ENCODE data around the gene SRSF4. TPM values are rescaled to one million over a fixed set of nuclear protein-coding genes. Genes with fewer than 3 reads are reported as not detected.

The SRSF4 gene
- total and polyA plus RNA-seq, 2 experiments from 2014 or later = 45.0 to 60.8 TPM

GRCh38 chr1:29145739-29146437 lies 35.8 kb downstream of the SRSF4 start:
- Histone ChIP-seq H3K4me1 (ENCODE audit: insufficient read depth) (peaks cover 26% of the 10 kb centered on the region), H3K9ac (peak overlapping the region; percentile 66), H3F3A (ENCODE audit: insufficient read depth) (peaks cover 48% of the 10 kb centered on the region), H3K4me3 (peak overlapping the region; percentile 11; the same call in 1 of the 2 replicates), H3K27ac (peak overlapping the region; percentile 94), H3K27me3 (replicated peaks; ENCODE audit: insufficient read depth) (no peaks in the 10 kb centered on the region), H3K9me3 (ENCODE audit: low read depth) (no peaks in the 10 kb centered on the region), H3K4me2 (ENCODE audit: unreplicated experiment) (peak overlapping the region; percentile 44), H4K20me1 (ENCODE audit: insufficient read depth) (0 out of 2 replicates have a peak, but pooled peaks cover 1% of the 10 kb centered on the region), H3K9me2 (ENCODE audit: insufficient read depth) (no peaks in the 10 kb centered on the region), H2AFZ (no peak overlapping the region), H3K36me3 (ENCODE audit: low read depth) (peaks cover 31% of the 10 kb centered on the region), H3K79me2 (ENCODE audit: insufficient read depth) (peaks cover 29% of the 10 kb centered on the region)
- WGBS, 2 experiments (ENCODE audit: low coverage in 1 of 2, low lambda C conversion rate in 2 of 2, missing lambda C conversion rate in 2 of 2) = 19 to 20% methylated on average over 8 of the region's 8 CpGs
- in situ Hi-C loops (cut with MboI) = no loop called here
- peak; percentile 95 for DNase-seq
- no peak for TF ChIP-seq EZH2 (IDR thresholded peaks at IDR 0.05; ENCODE audit: insufficient read depth, poor library complexity, severe bottlenecking)
- no peak for TF ChIP-seq EZH2phosphoT487 (IDR thresholded peaks at IDR 0.05; ENCODE audit: insufficient read depth, low read depth)

GRCh38 chr1:29144178-29144577 lies 37.5 kb downstream of the SRSF4 start:
- H3K79me2 ChIP-seq (ENCODE audit: insufficient read depth) = peaks cover 17% of the 10 kb centered on the region; the same call in 1 of the 2 replicates
- WGBS, 2 experiments (ENCODE audit: low coverage in 1 of 2, low lambda C conversion rate in 2 of 2, missing lambda C conversion rate in 2 of 2) = 98 to 100% methylated on average over 2 of the region's 2 CpGs
- no peak overlapping the region for H3K4me3 ChIP-seq
- H3K4me2 ChIP-seq (ENCODE audit: unreplicated experiment) = no peak overlapping the region
- no peak for DNase-seq
- H2AFZ ChIP-seq = no peak overlapping the region
- H3K4me1 ChIP-seq (ENCODE audit: insufficient read depth) = peaks cover 26% of the 10 kb centered on the region
- H3K9ac ChIP-seq = no peak overlapping the region
- no peak overlapping the region for H3K27ac ChIP-seq
- TF ChIP-seq EZH2 (IDR thresholded peaks at IDR 0.05; ENCODE audit: insufficient read depth, poor library complexity, severe bottlenecking) = no peak
- TF ChIP-seq EZH2phosphoT487 (IDR thresholded peaks at IDR 0.05; ENCODE audit: insufficient read depth, low read depth) = no peak
- peaks cover 25% of the 10 kb centered on the region for H3K36me3 ChIP-seq (ENCODE audit: low read depth)
- H3F3A ChIP-seq (ENCODE audit: insufficient read depth) = peaks cover 35% of the 10 kb centered on the region
- H4K20me1 ChIP-seq (ENCODE audit: insufficient read depth) = no peaks in the 10 kb centered on the region
- no peaks in the 10 kb centered on the region for H3K9me3 ChIP-seq (ENCODE audit: low read depth)
- in situ Hi-C loops (cut with MboI) = no loop called here
- no peaks in the 10 kb centered on the region for H3K9me2 ChIP-seq (ENCODE audit: insufficient read depth)
- H3K27me3 ChIP-seq (replicated peaks; ENCODE audit: insufficient read depth) = no peaks in the 10 kb centered on the region

GRCh38 chr1:29142714-29143113 lies 39.0 kb downstream of the SRSF4 start:
- H3K9me3 ChIP-seq (ENCODE audit: low read depth) = no peaks in the 10 kb centered on the region
- H3K4me1 ChIP-seq (ENCODE audit: insufficient read depth) = peaks cover 23% of the 10 kb centered on the region
- TF ChIP-seq EZH2 (IDR thresholded peaks at IDR 0.05; ENCODE audit: insufficient read depth, poor library complexity, severe bottlenecking) = no peak
- no peak for TF ChIP-seq EZH2phosphoT487 (IDR thresholded peaks at IDR 0.05; ENCODE audit: insufficient read depth, low read depth)
- 56 to 66% methylated on average over 2 of the region's 2 CpGs for whole genome bisulfite sequencing, 2 experiments (ENCODE audit: low coverage in 1 of 2, low lambda C conversion rate in 2 of 2, missing lambda C conversion rate in 2 of 2)
- no peak overlapping the region for H3K27ac ChIP-seq
- H3K36me3 ChIP-seq (ENCODE audit: low read depth) = peaks cover 10% of the 10 kb centered on the region
- peaks cover 11% of the 10 kb centered on the region; the same call in 1 of the 2 replicates for H3K79me2 ChIP-seq (ENCODE audit: insufficient read depth)
- in situ Hi-C loops (cut with MboI) = no loop called here
- H3K4me2 ChIP-seq (ENCODE audit: unreplicated experiment) = no peak overlapping the region
- H3K27me3 ChIP-seq (replicated peaks; ENCODE audit: insufficient read depth) = no peaks in the 10 kb centered on the region
- H3K4me3 ChIP-seq = no peak overlapping the region
- H3F3A ChIP-seq (ENCODE audit: insufficient read depth) = peaks cover 21% of the 10 kb centered on the region
- H3K9me2 ChIP-seq (ENCODE audit: insufficient read depth) = no peaks in the 10 kb centered on the region
- no peaks in the 10 kb centered on the region for H4K20me1 ChIP-seq (ENCODE audit: insufficient read depth)
- no peak overlapping the region for H3K9ac ChIP-seq
- H2AFZ ChIP-seq = no peak overlapping the region
- no peak for DNase-seq

DNA sequence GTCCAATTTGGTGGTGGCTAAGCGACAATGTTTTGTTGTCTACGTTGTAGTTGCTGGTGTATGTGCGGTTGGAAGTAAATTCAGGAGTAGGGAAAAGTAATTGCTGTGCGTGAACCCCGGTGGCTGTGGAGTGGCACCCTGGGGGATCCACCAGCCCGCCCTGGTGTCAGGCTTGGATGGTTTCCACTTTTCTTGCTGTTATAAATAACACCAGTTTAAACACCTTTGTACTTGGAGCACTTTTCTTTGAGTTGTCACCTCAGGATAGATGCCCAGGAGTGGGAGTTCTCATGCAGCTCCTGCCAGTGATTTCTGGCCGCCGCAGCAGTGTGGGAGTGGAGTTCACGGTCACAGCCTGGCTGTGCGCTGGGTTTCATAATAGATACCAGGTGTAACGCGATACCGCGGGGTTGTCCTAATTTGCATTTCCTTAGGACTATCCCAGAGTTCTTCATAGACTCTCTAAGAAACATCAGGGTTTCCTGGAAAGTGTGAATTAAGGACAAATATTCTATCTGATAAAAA lies 45.2 kb downstream of the SRSF4 start:
- H3K4me3 ChIP-seq = no peak overlapping the region
- H3K36me3 ChIP-seq (ENCODE audit: low read depth) = no peaks in the 10 kb centered on the region
- in situ Hi-C loops (cut with MboI) = no loop called here
- H3F3A ChIP-seq (ENCODE audit: insufficient read depth) = no peaks in the 10 kb centered on the region
- H4K20me1 ChIP-seq (ENCODE audit: insufficient read depth) = no peaks in the 10 kb centered on the region
- peak overlapping the region; percentile 49 for H3K4me2 ChIP-seq (ENCODE audit: unreplicated experiment)
- H3K27ac ChIP-seq = no peak overlapping the region
- no peaks in the 10 kb centered on the region for H3K27me3 ChIP-seq (replicated peaks; ENCODE audit: insufficient read depth)
- no peaks in the 10 kb centered on the region for H3K9me3 ChIP-seq (ENCODE audit: low read depth)
- no peaks in the 10 kb centered on the region for H3K79me2 ChIP-seq (ENCODE audit: insufficient read depth)
- 7 to 11% methylated on average over 14 of the region's 14 CpGs for WGBS, 2 experiments (ENCODE audit: low coverage in 1 of 2, low lambda C conversion rate in 2 of 2, missing lambda C conversion rate in 2 of 2)
- no peaks in the 10 kb centered on the region for H3K9me2 ChIP-seq (ENCODE audit: insufficient read depth)
- peaks cover 7% of the 10 kb centered on the region; the same call in 1 of the 2 replicates for H3K4me1 ChIP-seq (ENCODE audit: insufficient read depth)
- H3K9ac ChIP-seq = no peak overlapping the region
- peak; percentile 71 for DNase-seq
- TF ChIP-seq EZH2phosphoT487 (IDR thresholded peaks at IDR 0.05; ENCODE audit: insufficient read depth, low read depth) (no peak), EZH2 (IDR thresholded peaks at IDR 0.05; ENCODE audit: insufficient read depth, poor library complexity, severe bottlenecking) (no peak)
- H2AFZ ChIP-seq = no peak overlapping the region

All from GM23248 (cell line).